Suprapubic skin (tissue), 4 donors: Measurements from ENCODE around the gene ABHD5. TPM values are rescaled to one million over a fixed set of nuclear protein-coding genes. Genes with fewer than 3 reads are reported as not detected.

Experiments
- DNase-seq, 2 donors: peaks; one replicate each; pipeline ENCODE4 v3.0.0-alpha.2; 2019; ENCODE audit warnings: low spot score in 2 of 2
- H3K27ac ChIP-seq: fragments of 200-600 bp; sonication (generic); one replicate; pipeline ENCODE4 v1.5.1; 2019
- H3K27me3 ChIP-seq: fragments of 200-600 bp; sonication (generic); one replicate; pipeline ENCODE4 v1.5.1; 2019
- H3K36me3 ChIP-seq: fragments of 200-600 bp; sonication (generic); one replicate; pipeline ENCODE4 v1.5.1; 2019
- H3K4me1 ChIP-seq: fragments of 200-600 bp; sonication (generic); one replicate; pipeline ENCODE4 v1.5.1; 2019
- H3K4me3 ChIP-seq: fragments of 200-600 bp; sonication (generic); one replicate; pipeline ENCODE4 v1.5.1; 2019; ENCODE audit warnings: mild to moderate bottlenecking
- H3K9me3 ChIP-seq: fragments of 200-600 bp; sonication (generic); one replicate; pipeline ENCODE4 v1.5.1; 2019
- EP300 ChIP-seq: sonication (generic); formaldehyde crosslinking; IDR thresholded peaks from one replicate; pipeline ENCODE4 v1.6.1; 2017; ENCODE audit warnings: antibody characterized with exemption
- POLR2A ChIP-seq, 2 donors: fragments of 450-650 bp; IDR thresholded peaks; one replicate each; pipeline ENCODE4 v1.6.1; 2017; ENCODE audit warnings: antibody characterized with exemption in 2 of 2, mild to moderate bottlenecking in 2 of 2, moderate library complexity in 2 of 2
- POLR2AphosphoS5 ChIP-seq, 3 donors: sonication (generic); formaldehyde crosslinking; IDR thresholded peaks; one replicate each; pipeline ENCODE4 v1.6.1; 2017; ENCODE audit warnings: antibody characterized with exemption in 3 of 3
- WGBS: methylation state at CpG from one replicate; pipeline ENCODE4 v1.1.5; 2018; 5-methylcytosine and 5-hydroxymethylcytosine counted together
- total RNA-seq, 4 donors: library from RNA; depleted of rRNA; stranded (reverse); fragments of >200 nt; gene quantifications; one replicate each; pipeline ENCODE4 v1.1.0, GENCODE V29; 2016
- TF ChIP-seq, protein P1 (sequence below), 2 donors: fragments of 200-600 bp in 1 of 2; fragments of 450-650 bp in 1 of 2; sonication (generic) in 1 of 2; IDR thresholded peaks; one replicate each; pipeline ENCODE4 v1.5.1; 2016 to 2019; ENCODE audit warnings: antibody characterized with exemption in 2 of 2, mild to moderate bottlenecking in 1 of 2, moderate library complexity in 1 of 2

The ABHD5 gene
- total RNA-seq, 4 donors from 2014 or later, result 62.7 to 130 (median 88.3) TPM

DNA sequence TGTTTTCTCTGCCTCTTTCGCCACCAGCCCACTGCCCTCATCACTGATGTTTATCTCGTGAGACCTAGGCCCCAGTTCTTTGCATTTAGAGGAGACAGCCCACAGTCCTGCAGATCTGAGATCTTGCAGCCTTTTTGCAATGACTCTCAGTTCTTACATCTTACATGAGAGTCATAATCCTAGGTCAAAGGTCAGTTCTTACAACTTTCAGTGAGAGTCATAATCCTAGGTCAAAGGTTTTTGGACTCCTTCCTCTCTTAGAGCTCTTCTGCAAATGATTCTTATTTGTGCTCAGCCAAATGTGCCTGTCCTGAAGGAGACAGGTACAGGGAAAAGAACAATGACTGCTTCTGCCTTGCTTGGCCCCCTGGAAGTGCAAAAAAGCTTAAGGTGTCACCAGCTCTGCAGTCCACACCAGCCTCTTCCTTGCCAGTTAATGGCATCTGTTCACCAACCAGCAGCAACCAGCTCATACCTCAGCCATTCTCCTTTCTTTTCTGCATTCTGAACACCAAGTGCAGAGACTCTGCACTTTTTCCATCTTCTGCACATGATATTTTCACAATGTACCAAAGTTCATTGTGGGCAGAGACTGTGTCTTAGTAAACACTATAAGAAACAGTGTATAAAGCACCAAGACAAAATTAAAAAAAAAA, 67.1 kb downstream of the ABHD5 start:
- 84% methylated on average over 2 of the region's 2 CpGs for WGBS
- Histone ChIP-seq H3K27me3 (no peaks in the 10 kb centered on the region), H3K4me1 (peaks cover 5% of the 10 kb centered on the region), H3K27ac (no peak overlapping the region), H3K4me3 (no peak overlapping the region), H3K9me3 (no peaks in the 10 kb centered on the region), H3K36me3 (no peaks in the 10 kb centered on the region)
- DNase-seq, result no peak
- TF ChIP-seq, protein P1, sequence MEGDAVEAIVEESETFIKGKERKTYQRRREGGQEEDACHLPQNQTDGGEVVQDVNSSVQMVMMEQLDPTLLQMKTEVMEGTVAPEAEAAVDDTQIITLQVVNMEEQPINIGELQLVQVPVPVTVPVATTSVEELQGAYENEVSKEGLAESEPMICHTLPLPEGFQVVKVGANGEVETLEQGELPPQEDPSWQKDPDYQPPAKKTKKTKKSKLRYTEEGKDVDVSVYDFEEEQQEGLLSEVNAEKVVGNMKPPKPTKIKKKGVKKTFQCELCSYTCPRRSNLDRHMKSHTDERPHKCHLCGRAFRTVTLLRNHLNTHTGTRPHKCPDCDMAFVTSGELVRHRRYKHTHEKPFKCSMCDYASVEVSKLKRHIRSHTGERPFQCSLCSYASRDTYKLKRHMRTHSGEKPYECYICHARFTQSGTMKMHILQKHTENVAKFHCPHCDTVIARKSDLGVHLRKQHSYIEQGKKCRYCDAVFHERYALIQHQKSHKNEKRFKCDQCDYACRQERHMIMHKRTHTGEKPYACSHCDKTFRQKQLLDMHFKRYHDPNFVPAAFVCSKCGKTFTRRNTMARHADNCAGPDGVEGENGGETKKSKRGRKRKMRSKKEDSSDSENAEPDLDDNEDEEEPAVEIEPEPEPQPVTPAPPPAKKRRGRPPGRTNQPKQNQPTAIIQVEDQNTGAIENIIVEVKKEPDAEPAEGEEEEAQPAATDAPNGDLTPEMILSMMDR (IDR thresholded peaks at IDR 0.05), result no peak
- TF ChIP-seq EP300 (no peak), POLR2A (IDR thresholded peaks at IDR 0.05) (no peak), POLR2AphosphoS5 (IDR thresholded peaks at IDR 0.05) (no peak)

DNA sequence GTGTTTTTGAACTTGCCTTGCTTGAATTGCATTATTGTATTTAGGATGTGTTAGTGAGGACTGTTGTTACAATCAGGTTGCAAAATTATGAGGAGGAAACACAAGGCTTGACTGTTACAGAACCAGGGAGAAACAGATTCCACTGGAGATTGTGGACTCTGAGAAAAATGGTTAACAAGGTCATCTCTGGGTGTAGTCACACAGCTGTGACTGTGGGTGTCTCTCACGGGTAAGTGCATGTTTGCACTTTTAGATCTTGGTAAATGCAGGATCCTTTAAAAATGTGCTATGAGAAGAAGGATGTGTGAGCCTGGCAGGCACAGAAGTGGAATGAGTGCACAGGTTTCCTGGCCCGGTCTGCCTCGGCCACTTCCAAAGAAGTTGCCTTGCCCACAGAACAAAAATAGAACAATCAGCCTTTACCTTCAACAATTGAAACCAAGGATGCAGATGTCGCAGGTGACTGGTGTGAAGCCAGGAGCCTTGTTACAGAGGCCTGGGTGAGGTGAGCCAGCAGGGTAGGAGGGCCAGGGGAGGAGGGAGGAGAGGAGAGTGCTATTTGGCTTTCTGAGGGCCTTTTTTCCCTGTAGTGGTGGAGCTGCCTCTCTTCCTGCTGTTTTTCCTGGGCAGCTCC, 68.0 kb downstream of the ABHD5 start:
- no peak for DNase-seq
- Histone ChIP-seq H3K9me3 (no peaks in the 10 kb centered on the region), H3K27ac (no peak overlapping the region), H3K4me3 (no peak overlapping the region), H3K4me1 (peaks cover 5% of the 10 kb centered on the region), H3K36me3 (no peaks in the 10 kb centered on the region), H3K27me3 (no peaks in the 10 kb centered on the region)
- 63% methylated on average over 4 of the region's 4 CpGs for WGBS
- TF ChIP-seq POLR2AphosphoS5 (IDR thresholded peaks at IDR 0.05), result no peak
- TF ChIP-seq, protein P1 (IDR thresholded peaks at IDR 0.05), result no peak
- no peak for TF ChIP-seq POLR2A (IDR thresholded peaks at IDR 0.05)
- TF ChIP-seq EP300, result no peak

DNA sequence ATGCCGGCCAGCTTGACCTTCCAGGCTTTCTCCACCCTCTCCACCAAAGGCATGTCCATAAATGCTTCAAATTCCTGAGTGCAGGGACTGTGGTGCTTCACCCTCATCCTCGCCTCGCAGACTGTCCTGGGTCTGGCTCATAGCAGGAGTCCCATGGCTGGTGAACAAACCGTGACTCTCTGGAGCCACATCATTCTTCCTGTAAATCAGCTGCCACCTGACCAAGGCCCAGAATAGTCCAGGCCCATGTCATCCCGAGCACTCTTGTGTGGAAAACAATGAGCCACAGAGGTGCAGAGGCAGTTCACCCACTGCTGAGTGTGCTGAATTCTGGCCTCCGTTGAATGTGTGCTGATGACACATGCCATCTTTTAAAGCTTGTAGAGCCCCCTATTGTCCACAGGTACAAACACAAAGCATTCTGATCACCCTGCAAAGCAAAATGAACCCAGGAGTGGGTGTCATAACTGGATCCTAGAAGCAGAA, 68.6 kb downstream of the ABHD5 start:
- Histone ChIP-seq H3K9me3 (no peaks in the 10 kb centered on the region), H3K27ac (no peak overlapping the region), H3K4me3 (no peak overlapping the region), H3K27me3 (no peaks in the 10 kb centered on the region), H3K36me3 (no peaks in the 10 kb centered on the region), H3K4me1 (peaks cover 5% of the 10 kb centered on the region)
- no peak for DNase-seq
- TF ChIP-seq, protein P1 (IDR thresholded peaks at IDR 0.05), result no peak
- WGBS, result 71% methylated on average over 4 of the region's 6 CpGs

DNA sequence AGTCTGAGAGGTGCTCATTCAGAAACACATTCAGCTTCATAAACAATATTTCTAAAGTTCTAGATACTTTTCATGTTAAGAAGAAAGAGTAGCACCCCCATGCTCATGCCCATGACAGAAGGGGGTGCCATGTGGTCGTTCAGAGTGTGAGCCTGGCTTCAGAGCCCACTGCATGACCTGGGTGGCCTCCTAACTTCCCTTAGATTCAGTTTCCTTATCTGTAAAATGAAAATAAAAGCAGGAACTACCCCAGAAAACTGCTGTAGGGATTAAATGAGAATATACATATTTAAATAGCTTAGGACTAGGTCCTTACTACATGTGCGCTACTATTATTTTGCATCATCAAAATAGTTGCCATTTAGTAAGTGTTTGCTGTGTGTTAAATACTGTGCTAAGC, 69.2 kb downstream of the ABHD5 start:
- no peak overlapping the region for H3K27ac ChIP-seq
- no peak for DNase-seq
- no peaks in the 10 kb centered on the region for H3K36me3 ChIP-seq
- H3K4me1 ChIP-seq, result peaks cover 5% of the 10 kb centered on the region
- 82% methylated on average over 2 of the region's 2 CpGs for WGBS
- TF ChIP-seq EP300 (no peak), POLR2AphosphoS5 (IDR thresholded peaks at IDR 0.05) (no peak), POLR2A (IDR thresholded peaks at IDR 0.05) (no peak)
- TF ChIP-seq, protein P1 (IDR thresholded peaks at IDR 0.05), result no peak
- H3K27me3 ChIP-seq, result no peaks in the 10 kb centered on the region
- H3K9me3 ChIP-seq, result no peaks in the 10 kb centered on the region
- no peak overlapping the region for H3K4me3 ChIP-seq

DNA sequence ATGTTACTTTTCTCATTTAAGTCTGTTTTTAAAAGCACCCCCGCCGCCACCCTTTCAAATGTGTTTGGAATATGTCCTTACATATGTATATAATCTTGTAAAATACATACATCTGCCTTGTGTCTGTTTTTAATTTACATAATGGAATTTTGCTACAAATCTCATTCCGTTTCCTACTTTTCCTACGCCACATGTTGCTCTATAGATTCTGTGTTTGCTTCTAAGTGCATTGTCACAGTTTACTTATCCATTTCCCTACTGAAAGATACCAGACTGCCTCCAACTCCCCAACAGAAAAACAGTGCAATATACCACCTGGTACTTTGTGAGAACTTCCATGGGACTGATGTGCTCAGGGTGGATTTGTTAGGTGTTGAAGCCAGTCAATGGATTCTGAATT, 70.2 kb downstream of the ABHD5 start:
- Histone ChIP-seq H3K36me3 (no peaks in the 10 kb centered on the region), H3K27me3 (no peaks in the 10 kb centered on the region), H3K9me3 (no peaks in the 10 kb centered on the region), H3K4me1 (peaks cover 5% of the 10 kb centered on the region), H3K27ac (no peak overlapping the region), H3K4me3 (no peak overlapping the region)
- no peak for DNase-seq
- 88% methylated on average over 4 of the region's 4 CpGs for whole genome bisulfite sequencing
- TF ChIP-seq, protein P1 (IDR thresholded peaks at IDR 0.05), result no peak
- no peak for TF ChIP-seq POLR2A (IDR thresholded peaks at IDR 0.05)
- TF ChIP-seq EP300, result no peak
- no peak for TF ChIP-seq POLR2AphosphoS5 (IDR thresholded peaks at IDR 0.05)
